ENCODE data around the gene CCDC57.
"Not testable (repeated sequence)": the region's sequence is repeated elsewhere in the genome, so short reads cannot be mapped to it uniquely, and the experiment has no call there.

CCDC57 gene

DNA sequence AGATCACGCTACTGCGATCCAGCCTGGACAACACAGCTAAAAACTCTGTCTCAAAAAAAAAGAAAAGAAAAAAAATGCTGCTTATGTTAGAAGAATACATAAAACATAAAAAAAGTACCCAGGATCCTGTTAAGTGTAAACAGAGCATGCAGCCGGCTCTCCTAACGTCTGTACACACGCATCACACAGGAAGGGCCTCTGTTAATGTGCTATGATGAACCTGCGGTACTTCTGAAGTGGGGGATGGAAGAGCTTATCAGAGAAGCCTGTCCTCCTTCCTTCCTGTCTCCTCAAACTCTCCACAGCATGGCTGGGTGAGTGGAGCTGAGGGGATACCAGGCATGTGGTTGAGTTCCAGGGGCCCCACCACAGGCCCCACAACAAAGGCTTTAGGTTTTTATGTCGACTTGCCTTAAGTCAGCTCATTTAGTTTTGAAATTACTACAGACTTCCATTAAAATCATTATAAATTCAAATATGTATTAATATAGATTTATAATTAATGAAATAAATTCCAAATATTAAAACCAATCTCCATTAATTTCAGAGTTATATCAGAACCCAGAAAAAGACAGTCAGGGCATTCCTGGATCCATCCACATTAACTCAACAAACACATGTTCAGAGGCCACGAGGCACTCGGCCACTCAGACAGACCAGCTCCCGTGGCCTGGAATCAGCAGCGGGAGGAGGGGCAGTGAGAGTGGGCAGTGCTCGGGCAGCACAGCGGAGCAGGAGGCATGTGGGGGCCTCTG is 11.7 kb downstream of the CCDC57 start:
- DNase-seq: no peak

GRCh38 chr17:82200135-82200534 is 12.5 kb downstream of the CCDC57 start:
- no peak for DNase-seq

DNA sequence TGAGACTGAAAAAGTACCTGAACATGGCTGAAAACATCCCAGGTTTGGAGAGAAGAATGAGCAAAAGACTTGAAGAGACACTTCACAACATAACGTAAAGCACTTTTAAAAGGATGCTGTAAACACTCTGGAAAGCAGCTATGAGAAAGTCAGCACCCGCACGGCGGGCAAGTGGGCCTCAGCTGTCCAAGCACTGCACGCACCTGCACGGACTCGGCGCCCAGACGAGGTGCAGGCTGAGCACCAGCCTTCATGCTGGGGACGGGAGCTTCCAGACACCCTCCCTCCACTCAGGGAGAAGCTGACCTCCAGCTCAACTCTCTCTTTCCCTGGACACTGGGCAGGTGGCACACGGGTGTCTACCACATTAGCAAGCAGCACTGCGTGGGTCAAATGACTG is 13.1 kb downstream of the CCDC57 start:
- no peak for DNase-seq

- DNase-seq: no peak
Measured at GRCh38 chr17:82198092-82198491, 14.6 kb downstream of the CCDC57 start.

- no peak for DNase-seq
Measured at GRCh38 chr17:82195675-82196672, 16.7 kb downstream of the CCDC57 start.

DNA sequence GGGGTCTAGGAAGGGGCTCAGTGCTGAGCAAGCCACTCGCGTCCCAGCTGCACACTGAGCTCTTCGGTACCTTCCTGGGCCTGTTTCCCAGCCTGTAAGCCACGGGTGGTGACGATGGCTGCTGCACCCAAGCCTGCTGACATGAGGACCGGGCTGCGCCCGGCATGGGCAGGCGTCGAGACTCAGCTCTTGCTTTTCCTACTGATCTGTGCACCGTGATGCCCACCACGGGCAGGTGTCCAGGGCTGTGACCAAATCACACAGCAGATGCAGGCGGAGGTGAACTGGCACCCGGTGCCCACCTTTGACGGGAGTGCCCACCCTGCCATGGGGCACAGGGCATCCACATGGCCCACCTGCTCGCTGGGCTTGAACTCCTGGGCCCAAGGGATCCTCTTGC is 17.9 kb downstream of the CCDC57 start:
- no peak for DNase-seq

DNA sequence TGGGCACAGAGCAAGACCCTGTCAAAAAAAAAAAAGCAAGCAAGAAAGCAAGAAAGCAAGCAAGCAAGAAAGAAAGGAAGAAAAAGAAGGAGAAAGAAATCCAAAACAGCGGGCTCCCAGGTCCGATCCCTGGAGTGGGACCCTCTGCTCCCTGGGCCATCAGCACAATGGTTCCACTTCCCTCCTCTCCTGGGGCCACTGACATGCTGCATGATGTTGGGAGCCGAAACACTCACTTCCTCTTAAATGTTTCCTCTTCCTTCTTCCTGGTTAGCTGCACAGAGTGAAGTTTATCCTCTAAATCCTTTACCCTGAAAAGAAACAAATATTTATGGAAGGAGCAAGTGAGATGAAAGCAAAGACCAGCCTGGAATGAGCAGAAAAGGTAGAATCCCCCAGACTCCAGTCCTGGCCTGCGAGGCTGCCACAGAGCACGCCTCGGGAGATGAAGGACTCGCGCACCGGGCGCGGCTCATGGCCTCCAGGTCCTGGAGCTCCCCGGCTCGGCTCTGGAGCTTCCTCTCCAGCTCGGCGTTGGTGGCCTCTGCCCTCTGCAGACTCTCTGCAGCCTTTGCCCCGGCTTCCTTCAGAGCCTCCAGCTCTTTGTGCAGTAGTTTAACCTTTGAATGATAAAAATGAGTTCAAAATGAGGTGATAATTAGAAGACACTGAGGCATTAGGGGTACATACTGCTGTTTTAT is 19.0 kb downstream of the CCDC57 start:
- DNase-seq: no peak

GRCh38 chr17:82193050-82193449 is 19.6 kb downstream of the CCDC57 start:
- not testable (repeated sequence) for DNase-seq

GRCh38 chr17:82188001-82188961 is 24.4 kb downstream of the CCDC57 start:
- no peak for DNase-seq

DNA sequence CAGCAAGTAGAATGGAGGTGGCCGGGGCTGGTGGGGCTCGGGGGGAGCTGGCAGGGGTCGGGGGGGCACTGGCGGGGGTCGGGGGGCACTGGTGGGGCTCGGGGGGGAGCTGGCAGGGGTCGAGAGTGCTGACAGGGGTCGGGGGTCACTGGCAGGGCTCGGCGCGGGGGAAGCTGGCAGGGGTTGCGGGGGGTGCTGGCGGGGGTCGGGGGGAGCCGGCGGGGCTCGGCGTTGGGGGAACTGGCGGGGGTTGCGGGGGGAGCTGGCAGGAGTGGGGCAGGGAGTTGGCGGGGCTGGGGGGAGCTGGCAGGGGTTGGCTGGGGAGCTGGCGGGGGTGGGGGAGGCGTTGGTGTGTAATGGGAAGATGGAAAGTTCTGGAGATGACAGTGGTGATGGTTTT is 25.1 kb downstream of the CCDC57 start:
- DNase-seq: no peak

GRCh38 chr17:82186221-82186620 is 26.4 kb downstream of the CCDC57 start:
- DNase-seq: no peak

DNA sequence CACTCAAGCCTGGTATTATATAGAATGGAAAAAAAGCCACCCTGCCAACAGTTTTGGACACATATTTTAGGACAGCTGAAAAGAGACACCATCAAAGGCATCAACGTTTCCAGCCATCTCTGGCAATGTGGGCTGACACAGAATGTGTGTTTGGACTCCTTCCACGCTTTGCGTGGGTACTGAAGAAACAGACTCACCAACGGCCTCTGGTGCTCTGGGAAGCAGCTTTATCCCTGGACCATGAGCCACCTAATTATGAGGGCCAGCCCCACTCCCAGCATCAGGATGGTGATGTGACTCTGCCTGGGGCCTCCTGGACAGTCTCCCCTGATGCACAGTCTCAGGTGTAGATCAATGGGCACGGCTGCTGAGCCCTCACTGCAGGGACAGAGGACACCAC is 27.9 kb downstream of the CCDC57 start:
- no peak for DNase-seq

DNA sequence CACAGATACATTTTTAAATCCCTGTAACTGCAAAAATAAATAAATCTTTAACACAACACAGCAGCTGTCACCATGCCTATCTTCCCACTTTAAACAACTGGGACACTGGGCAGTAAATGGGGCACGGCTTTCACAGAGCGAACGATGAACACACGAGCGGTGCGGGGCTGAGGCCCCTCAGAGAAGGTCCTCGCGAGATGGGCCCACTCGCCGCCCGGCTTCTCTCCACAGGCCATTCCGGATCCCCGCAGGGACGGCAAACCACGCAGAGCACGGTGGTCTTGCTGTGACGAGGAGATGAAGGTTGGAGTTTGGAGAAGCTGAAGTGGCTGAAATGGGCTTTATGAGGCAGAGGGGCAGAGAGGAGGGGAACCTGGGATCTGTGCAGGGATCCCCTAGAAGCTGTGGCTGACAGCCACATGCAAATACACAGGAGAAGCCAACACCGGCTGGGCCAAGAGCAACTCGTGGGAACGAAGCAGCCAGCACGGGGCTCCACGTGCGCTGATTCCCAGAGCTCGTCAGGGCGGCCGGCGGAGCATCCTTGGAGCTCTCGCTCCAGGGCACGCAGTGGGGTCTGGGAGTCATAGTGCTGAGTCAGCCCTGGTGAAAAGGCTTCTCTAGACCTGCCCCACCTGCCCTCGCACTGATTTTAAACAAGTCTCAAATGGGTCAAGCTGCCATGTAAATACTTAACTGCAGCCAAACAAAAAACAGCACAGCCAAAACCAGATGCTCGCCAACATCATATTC is 31.7 kb downstream of the CCDC57 start:
- DNase-seq: peak; percentile 72

GRCh38 chr17:82179946-82180475 is 32.6 kb downstream of the CCDC57 start:
- no peak for DNase-seq

- no peak for DNase-seq
Measured at GRCh38 chr17:82179412-82179811, 33.2 kb downstream of the CCDC57 start.

- no peak for DNase-seq
Measured at GRCh38 chr17:82178499-82179261, 34.0 kb downstream of the CCDC57 start.

- no peak for DNase-seq
Measured at GRCh38 chr17:82177761-82178498, 34.7 kb downstream of the CCDC57 start.

DNA sequence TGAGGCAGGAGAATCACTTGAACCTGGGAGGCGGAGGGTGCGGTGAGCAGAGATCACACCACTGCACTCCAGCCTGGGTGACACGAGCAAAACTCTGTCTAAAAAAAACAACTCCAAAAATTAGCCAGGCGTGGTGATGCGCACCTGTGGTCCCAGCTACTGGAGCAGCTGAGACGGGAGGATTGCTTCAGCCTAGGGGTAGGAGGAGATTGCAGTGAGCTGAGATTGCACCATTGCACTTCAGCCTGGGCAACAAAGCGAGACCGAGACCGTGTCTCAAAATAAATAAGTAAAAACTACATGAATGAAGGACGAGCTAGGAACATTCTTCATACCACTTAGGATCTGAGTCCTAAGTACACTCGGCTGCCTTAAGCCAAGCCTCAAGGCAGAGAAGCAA is 35.4 kb downstream of the CCDC57 start:
- DNase-seq: no peak

GRCh38 chr17:82175951-82176350 is 36.7 kb downstream of the CCDC57 start:
- no peak for DNase-seq

DNA sequence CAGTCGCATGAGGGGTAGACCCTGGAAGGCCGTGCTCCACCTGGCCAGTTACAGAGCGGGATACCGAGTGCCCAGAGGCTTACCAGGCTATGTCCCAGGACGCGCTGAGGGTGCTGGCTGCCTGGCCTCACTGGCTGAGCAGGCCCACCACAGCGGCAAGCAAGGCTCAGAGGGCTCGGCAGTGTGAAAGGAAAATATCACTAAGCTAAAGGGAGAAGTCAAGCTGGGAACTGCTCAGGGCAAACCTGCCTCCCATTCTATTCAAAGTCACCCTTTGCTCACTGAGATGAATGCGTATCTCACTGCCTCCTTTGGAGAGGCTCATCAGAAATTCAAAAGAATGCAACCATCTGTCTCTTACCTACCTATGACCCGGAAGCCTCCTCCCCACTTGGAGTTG is 37.4 kb downstream of the CCDC57 start:
- no peak for DNase-seq

Data from islet precursor cell (in vitro differentiated cells).